Endothelial cell (in vitro differentiated cells): ENCODE measurements around the gene NGEF. TPM values are rescaled to one million over a fixed set of nuclear protein-coding genes. Genes with fewer than 3 reads are reported as not detected.
A peak's percentile ranks its signal among the peaks of the same experiment; 100 is the strongest.

Experiments
- DNase-seq: peaks from one replicate; pipeline ENCODE4 v3.0.0; 2021; ENCODE audit warnings: low spot score
- H3K27ac Mint-ChIP-seq: one replicate; pipeline ENCODE4 v1.8.0; 2021; ENCODE audit warnings: mixed read lengths, inconsistent platforms; ENCODE audit not compliant: unreplicated experiment
- H3K27me3 Mint-ChIP-seq: one replicate; pipeline ENCODE4 v1.8.0; 2021; ENCODE audit warnings: mild to moderate bottlenecking, moderate library complexity, mixed read lengths, inconsistent platforms; ENCODE audit not compliant: unreplicated experiment
- H3K36me3 Mint-ChIP-seq: one replicate; pipeline ENCODE4 v1.8.0; 2021; ENCODE audit warnings: mild to moderate bottlenecking, low read depth, mixed read lengths, inconsistent platforms; ENCODE audit not compliant: unreplicated experiment
- H3K4me1 Mint-ChIP-seq: one replicate; pipeline ENCODE4 v1.8.0; 2021; ENCODE audit warnings: mild to moderate bottlenecking, mixed read lengths, inconsistent platforms; ENCODE audit not compliant: unreplicated experiment
- H3K4me3 Mint-ChIP-seq: one replicate; pipeline ENCODE4 v1.8.0; 2021; ENCODE audit warnings: mild to moderate bottlenecking, mixed read lengths, inconsistent platforms; ENCODE audit not compliant: unreplicated experiment
- H3K9me3 Mint-ChIP-seq: one replicate; pipeline ENCODE4 v1.8.0; 2021; ENCODE audit warnings: mixed read lengths, inconsistent platforms; ENCODE audit not compliant: unreplicated experiment
- CTCF ChIP-seq: fragments of 200-600 bp; sonication (generic); IDR thresholded peaks from one replicate; pipeline ENCODE4 v1.5.0; 2021; ENCODE audit warnings: antibody characterized with exemption; ENCODE audit not compliant: unreplicated experiment
- total RNA-seq: library from RNA; stranded (reverse); fragmentation: NEBNext Ultra II Directional; extraction: Animal tissue kit (Norgen Biotek cat#: 25700); gene quantifications from one replicate; pipeline ENCODE4 v1.2.1, GENCODE V29; 2021; ENCODE audit not compliant: unreplicated experiment

NGEF gene
- total RNA-seq, 1 donor from 2014 or later, result 1.4 TPM

GRCh38 chr2:232870766-232871371 is 142.2 kb downstream of the NGEF start:
- no peak overlapping the region for H3K27ac Mint-ChIP-seq

GRCh38 chr2:232870018-232870765 is 142.9 kb downstream of the NGEF start, which contains the start of gene SNORC:
TSS of gene SNORC (plus strand) at chr2:232870264. CDS start at chr2:232870342, 78 bp downstream.
- H3K27me3 Mint-ChIP-seq, result peaks cover 15% of the 10 kb centered on the region
- DNase-seq, result no peak
- H3K27ac Mint-ChIP-seq, result peak within 1 kb of the TSS; percentile 39
- H3K9me3 Mint-ChIP-seq, result no peaks in the 10 kb centered on the region
- TF ChIP-seq CTCF, result no peak
- peaks cover 4% of the 10 kb centered on the region for H3K36me3 Mint-ChIP-seq
- peaks cover 11% of the 10 kb centered on the region for H3K4me1 Mint-ChIP-seq
- no peak within 1 kb of the TSS for H3K4me3 Mint-ChIP-seq

More at GRCh38 chr2:232870766-232871371, 142.2 kb downstream of the NGEF start:
- no peak for DNase-seq
- H3K4me1 Mint-ChIP-seq, result peaks cover 11% of the 10 kb centered on the region
- peaks cover 4% of the 10 kb centered on the region for H3K36me3 Mint-ChIP-seq
- no peak for TF ChIP-seq CTCF
- H3K4me3 Mint-ChIP-seq, result no peak overlapping the region
- no peaks in the 10 kb centered on the region for H3K9me3 Mint-ChIP-seq
- peaks cover 19% of the 10 kb centered on the region for H3K27me3 Mint-ChIP-seq

- no peak for DNase-seq
- Mint-ChIP-seq H3K9me3 (no peaks in the 10 kb centered on the region), H3K27ac (peak overlapping the region; percentile 39), H3K36me3 (peaks cover 4% of the 10 kb centered on the region), H3K4me3 (no peak overlapping the region), H3K4me1 (peaks cover 11% of the 10 kb centered on the region), H3K27me3 (peaks cover 8% of the 10 kb centered on the region)
- no peak for TF ChIP-seq CTCF
These were observed 143.7 kb downstream of the NGEF start for GRCh38 chr2:232869138-232870017.

GRCh38 chr2:232866104-232866503 is 147.0 kb downstream of the NGEF start:
- no peak for DNase-seq
- TF ChIP-seq CTCF, result no peak
- Mint-ChIP-seq H3K4me3 (no peak overlapping the region), H3K4me1 (peaks cover 11% of the 10 kb centered on the region), H3K9me3 (no peaks in the 10 kb centered on the region), H3K36me3 (no peaks in the 10 kb centered on the region), H3K27ac (no peak overlapping the region), H3K27me3 (peaks cover 4% of the 10 kb centered on the region)
